C4-2B (cell line): ENCODE measurements around the gene WNT7A.

ENCODE experiments used
- CTCF ChIP-seq: fragments of 450-650 bp; conservative IDR thresholded peaks from 2 replicates; pipeline ENCODE4 v1.5.1; 2017; ENCODE audit warnings: mild to moderate bottlenecking
- ZFX ChIP-seq: fragments of 450-650 bp; IDR thresholded peaks from 2 replicates; pipeline ENCODE4 v1.6.1; 2017

- TF ChIP-seq CTCF (no peak), ZFX (no peak)
Measured at GRCh38 chr3:13841826-13842225, 38.0 kb downstream of the WNT7A start.
